ENCODE measurements around the gene ABCA4.
A peak's percentile ranks its signal among the peaks of the same experiment; 100 is the strongest.

ABCA4 gene

DNA sequence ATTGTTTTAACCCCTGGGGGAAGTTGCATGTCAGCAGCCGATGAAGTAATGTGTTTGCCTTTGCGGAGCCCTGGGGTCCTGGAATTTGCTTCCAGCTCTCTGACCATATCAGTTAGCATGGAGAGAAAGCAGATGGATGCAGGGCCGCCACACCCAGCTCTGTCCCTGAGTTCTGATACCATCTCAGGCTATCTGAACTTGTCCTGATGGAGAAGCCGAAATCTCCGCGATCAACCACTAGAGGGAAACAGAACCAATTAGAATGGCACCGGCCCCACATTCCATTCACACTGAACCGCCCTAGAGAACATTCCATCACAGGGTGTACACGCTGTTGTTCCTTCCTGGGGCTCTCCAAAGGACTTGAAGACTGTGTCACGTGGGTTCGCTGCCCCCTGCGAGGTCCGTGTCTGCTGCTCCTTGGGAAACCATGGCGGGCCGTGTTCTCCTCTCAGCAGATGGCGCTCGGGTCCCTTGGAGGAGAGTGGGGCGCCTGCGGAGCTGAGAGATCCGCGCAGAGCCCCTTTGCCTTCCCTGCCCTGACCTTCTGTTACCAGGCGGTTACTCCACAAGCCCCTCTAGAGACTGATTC is 75.4 kb downstream of the ABCA4 start:
- H3K36me3 ChIP-seq (ENCODE audit: control insufficient read depth in 1 of 2, insufficient read depth in 2 of 2, low read length in 2 of 2), result peaks cover 4% of the 10 kb centered on the region in 2 experiments
- peak overlapping the region; percentile 54 for H4K8ac ChIP-seq (ENCODE audit: low read depth, low read length)
- peak; percentile 91 to 97 for DNase-seq
- H3K27ac ChIP-seq (ENCODE audit: low read depth, low read length), result peak overlapping the region; percentile 74
- no peak overlapping the region for H2AFZ ChIP-seq (ENCODE audit: insufficient read depth, low read length, poor library complexity)
- H3K23ac ChIP-seq (ENCODE audit: low read length), result no peak overlapping the region
- no peak overlapping the region for H3K18ac ChIP-seq (ENCODE audit: low read length)
- H3K27me3 ChIP-seq (ENCODE audit: insufficient read depth, low read length), result no peaks in the 10 kb centered on the region
- H3K79me2 ChIP-seq (ENCODE audit: control insufficient read depth, insufficient read depth, low read length, poor library complexity), result peaks cover 6% of the 10 kb centered on the region
- no peak overlapping the region for H3K4me3 ChIP-seq (ENCODE audit: low read depth, low read length)
- H3K4me2 ChIP-seq (ENCODE audit: low read length), result no peak overlapping the region
- H3K14ac ChIP-seq (ENCODE audit: low read length), result no peak overlapping the region
- no CpG with 5 or more reads among the region's 22 CpGs for WGBS (ENCODE audit: extremely low coverage, insufficient coverage, insufficient read length)
- peaks cover 47% of the 10 kb centered on the region for H3K79me1 ChIP-seq (ENCODE audit: low read length)
- peak overlapping the region; percentile 19 for H2BK5ac ChIP-seq (ENCODE audit: low read depth, low read length, poor library complexity)
- no peak overlapping the region for H3K4ac ChIP-seq (ENCODE audit: low read depth, low read length)
- no peak overlapping the region for H2AK5ac ChIP-seq (ENCODE audit: low read length)
- no peaks in the 10 kb centered on the region for H3K9me3 ChIP-seq (ENCODE audit: insufficient read depth, low read depth, low read length)
- no peak overlapping the region for H4K12ac ChIP-seq (ENCODE audit: low read depth, low read length)
- peak overlapping the region; percentile 92 for H2BK120ac ChIP-seq (ENCODE audit: insufficient read depth, low read length, poor library complexity)
- peaks cover 34 to 36% of the 10 kb centered on the region in 2 experiments for H3K4me1 ChIP-seq (ENCODE audit: control insufficient read depth in 1 of 2, insufficient read depth in 2 of 2, low read length in 2 of 2)
- no peak overlapping the region for H2BK12ac ChIP-seq (ENCODE audit: low read length)
- H4K91ac ChIP-seq (ENCODE audit: low read depth, low read length), result peak overlapping the region; percentile 50
- no peak overlapping the region for H3K9ac ChIP-seq (ENCODE audit: low read length)

DNA sequence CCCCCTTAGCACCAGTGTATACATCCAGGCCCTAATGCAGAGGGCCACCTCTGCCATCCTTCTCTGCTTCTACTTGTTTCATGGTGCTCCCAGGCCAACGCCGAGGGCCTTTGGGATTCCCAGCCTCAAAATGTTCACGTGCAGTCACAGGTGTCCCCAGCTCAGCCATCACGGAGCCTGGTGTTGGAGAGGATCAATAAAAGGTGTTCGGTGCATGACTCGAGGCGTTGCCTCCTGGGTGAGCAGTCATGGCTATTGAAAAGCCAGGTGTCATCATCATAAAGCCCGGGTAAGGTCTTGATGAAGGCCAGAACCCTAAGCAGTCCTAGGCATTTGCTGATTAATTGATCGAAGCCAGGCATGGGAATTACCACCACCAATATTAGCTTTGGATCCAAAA is 76.1 kb downstream of the ABCA4 start:
- Histone ChIP-seq H2AK5ac (ENCODE audit: low read length) (peak overlapping the region; percentile 85), H3K27me3 (ENCODE audit: insufficient read depth, low read length) (no peaks in the 10 kb centered on the region), H3K36me3 (ENCODE audit: control insufficient read depth in 1 of 2, insufficient read depth in 2 of 2, low read length in 2 of 2) (peaks cover 4% of the 10 kb centered on the region in 2 experiments), H3K4me3 (ENCODE audit: low read depth, low read length) (no peak overlapping the region), H2BK12ac (ENCODE audit: low read length) (peak overlapping the region; percentile 78), H3K27ac (ENCODE audit: low read depth, low read length) (peak overlapping the region; percentile 74), H4K91ac (ENCODE audit: low read depth, low read length) (peak overlapping the region; percentile 92), H3K4me1 (ENCODE audit: control insufficient read depth in 1 of 2, insufficient read depth in 2 of 2, low read length in 2 of 2) (peaks cover 35 to 38% of the 10 kb centered on the region in 2 experiments), H4K8ac (ENCODE audit: low read depth, low read length) (peak overlapping the region; percentile 86), H3K23ac (ENCODE audit: low read length) (no peak overlapping the region), H3K79me1 (ENCODE audit: low read length) (peaks cover 49% of the 10 kb centered on the region), H3K9me3 (ENCODE audit: insufficient read depth, low read depth, low read length) (no peaks in the 10 kb centered on the region), H3K9ac (ENCODE audit: low read length) (no peak overlapping the region), H3K4ac (ENCODE audit: low read depth, low read length) (peak overlapping the region; percentile 13), H2BK5ac (ENCODE audit: low read depth, low read length, poor library complexity) (peak overlapping the region; percentile 59), H4K12ac (ENCODE audit: low read depth, low read length) (no peak overlapping the region), H3K18ac (ENCODE audit: low read length) (peak overlapping the region; percentile 13), H2BK120ac (ENCODE audit: insufficient read depth, low read length, poor library complexity) (peak overlapping the region; percentile 94), H3K14ac (ENCODE audit: low read length) (peak overlapping the region; percentile 58), H3K79me2 (ENCODE audit: control insufficient read depth, insufficient read depth, low read length, poor library complexity) (peaks cover 6% of the 10 kb centered on the region), H2AFZ (ENCODE audit: insufficient read depth, low read length, poor library complexity) (peak overlapping the region; percentile 26), H3K4me2 (ENCODE audit: low read length) (no peak overlapping the region)
- no CpG with 5 or more reads among the region's 9 CpGs for WGBS (ENCODE audit: extremely low coverage, insufficient coverage, insufficient read length)
- DNase-seq, result no peak

DNA sequence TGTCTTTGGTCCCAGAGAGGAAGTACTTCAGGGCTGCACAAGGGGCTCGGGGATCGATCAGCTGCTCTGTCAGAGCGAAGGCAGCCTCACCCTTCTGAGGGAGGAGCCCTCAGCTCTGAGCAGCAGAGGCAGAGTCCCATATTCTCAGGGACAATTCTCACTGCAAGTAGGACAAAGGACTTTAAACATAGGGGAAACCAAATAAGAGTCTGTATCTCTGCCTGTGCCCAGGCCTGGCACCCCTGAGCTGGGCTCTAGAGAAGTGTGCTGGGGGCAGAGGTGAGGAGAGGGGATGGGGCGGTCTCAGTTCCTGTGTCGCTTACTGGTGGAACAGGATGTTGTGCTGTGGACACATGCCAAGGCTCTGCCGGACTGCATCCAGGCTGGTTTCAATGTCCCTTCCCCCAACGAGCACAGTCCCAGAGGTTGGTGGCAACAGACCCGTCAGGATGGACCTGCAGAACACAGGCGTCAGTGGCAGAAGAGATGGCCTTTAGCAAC is 76.6 kb downstream of the ABCA4 start:
- no CpG with 5 or more reads among the region's 9 CpGs for WGBS (ENCODE audit: extremely low coverage, insufficient coverage, insufficient read length)
- H2BK120ac ChIP-seq (ENCODE audit: insufficient read depth, low read length, poor library complexity), result peak overlapping the region; percentile 94
- no peak overlapping the region for H3K4me3 ChIP-seq (ENCODE audit: low read depth, low read length)

DNA sequence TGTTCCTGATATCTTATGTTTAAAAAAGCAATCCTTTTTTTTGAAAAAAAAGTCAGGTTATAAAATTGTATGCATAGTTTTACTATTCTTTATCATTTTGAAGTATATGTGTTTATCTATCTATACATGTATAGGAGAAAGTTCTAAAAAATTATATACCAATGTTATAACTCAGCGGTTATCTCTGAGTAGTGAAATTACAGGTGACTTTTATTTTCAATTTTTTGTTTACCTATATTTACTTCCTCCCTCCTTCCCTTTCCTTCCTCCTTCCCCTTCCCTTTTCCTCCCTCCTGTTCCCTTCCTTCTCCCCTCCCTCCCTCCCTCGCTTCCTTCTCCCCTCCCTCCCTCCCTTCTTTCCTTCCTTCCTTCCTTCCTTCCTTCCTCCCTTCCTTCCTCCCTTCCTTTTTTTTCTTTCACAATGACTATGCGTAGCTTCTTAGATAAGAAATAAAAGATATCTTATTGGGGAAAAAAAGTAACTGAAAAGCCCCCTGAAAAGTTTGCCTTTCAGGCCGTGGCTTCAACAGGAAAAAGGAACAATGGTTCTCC is 77.1 kb downstream of the ABCA4 start:
- H4K91ac ChIP-seq (ENCODE audit: low read depth, low read length), result peak overlapping the region; percentile 92
- no CpG with 5 or more reads among the region's 4 CpGs for WGBS (ENCODE audit: extremely low coverage, insufficient coverage, insufficient read length)
- H2BK12ac ChIP-seq (ENCODE audit: low read length), result peak overlapping the region; percentile 78
- H4K8ac ChIP-seq (ENCODE audit: low read depth, low read length), result peak overlapping the region; percentile 86
- peak overlapping the region; percentile 13 for H3K18ac ChIP-seq (ENCODE audit: low read length)
- no peak overlapping the region for H3K23ac ChIP-seq (ENCODE audit: low read length)
- no peak overlapping the region for H2AFZ ChIP-seq (ENCODE audit: insufficient read depth, low read length, poor library complexity)
- H3K4ac ChIP-seq (ENCODE audit: low read depth, low read length), result no peak overlapping the region
- peaks cover 47% of the 10 kb centered on the region for H3K79me1 ChIP-seq (ENCODE audit: low read length)
- H2BK5ac ChIP-seq (ENCODE audit: low read depth, low read length, poor library complexity), result peak overlapping the region; percentile 59
- peak overlapping the region; percentile 94 for H2BK120ac ChIP-seq (ENCODE audit: insufficient read depth, low read length, poor library complexity)
- no peaks in the 10 kb centered on the region for H3K9me3 ChIP-seq (ENCODE audit: insufficient read depth, low read depth, low read length)
- H3K4me1 ChIP-seq (ENCODE audit: control insufficient read depth in 1 of 2, insufficient read depth in 2 of 2, low read length in 2 of 2), result peaks cover 36 to 39% of the 10 kb centered on the region in 2 experiments
- peaks cover 6% of the 10 kb centered on the region for H3K79me2 ChIP-seq (ENCODE audit: control insufficient read depth, insufficient read depth, low read length, poor library complexity)
- H2AK5ac ChIP-seq (ENCODE audit: low read length), result no peak overlapping the region
- no peaks in the 10 kb centered on the region for H3K27me3 ChIP-seq (ENCODE audit: insufficient read depth, low read length)
- peak overlapping the region; percentile 58 for H3K14ac ChIP-seq (ENCODE audit: low read length)
- peaks cover 4% of the 10 kb centered on the region in 2 experiments for H3K36me3 ChIP-seq (ENCODE audit: control insufficient read depth in 1 of 2, insufficient read depth in 2 of 2, low read length in 2 of 2)
- H3K4me3 ChIP-seq (ENCODE audit: low read depth, low read length), result no peak overlapping the region
- H3K27ac ChIP-seq (ENCODE audit: low read depth, low read length), result peak overlapping the region; percentile 74
- H3K4me2 ChIP-seq (ENCODE audit: low read length), result no peak overlapping the region
- no peak overlapping the region for H3K9ac ChIP-seq (ENCODE audit: low read length)
- no peak for DNase-seq
- H4K12ac ChIP-seq (ENCODE audit: low read depth, low read length), result no peak overlapping the region

More for the DNA sequence above, 76.6 kb downstream of the ABCA4 start:
- Histone ChIP-seq H3K27ac (ENCODE audit: low read depth, low read length) (peak overlapping the region; percentile 74), H3K9ac (ENCODE audit: low read length) (no peak overlapping the region), H2BK5ac (ENCODE audit: low read depth, low read length, poor library complexity) (peak overlapping the region; percentile 59), H3K14ac (ENCODE audit: low read length) (peak overlapping the region; percentile 58), H4K91ac (ENCODE audit: low read depth, low read length) (peak overlapping the region; percentile 92), H3K23ac (ENCODE audit: low read length) (no peak overlapping the region), H3K4me2 (ENCODE audit: low read length) (no peak overlapping the region), H4K12ac (ENCODE audit: low read depth, low read length) (no peak overlapping the region), H3K79me2 (ENCODE audit: control insufficient read depth, insufficient read depth, low read length, poor library complexity) (peaks cover 6% of the 10 kb centered on the region), H3K18ac (ENCODE audit: low read length) (peak overlapping the region; percentile 13), H2AFZ (ENCODE audit: insufficient read depth, low read length, poor library complexity) (peak overlapping the region; percentile 26), H4K8ac (ENCODE audit: low read depth, low read length) (peak overlapping the region; percentile 86), H3K36me3 (ENCODE audit: control insufficient read depth in 1 of 2, insufficient read depth in 2 of 2, low read length in 2 of 2) (peaks cover 4% of the 10 kb centered on the region in 2 experiments), H2BK12ac (ENCODE audit: low read length) (peak overlapping the region; percentile 78), H3K79me1 (ENCODE audit: low read length) (peaks cover 49% of the 10 kb centered on the region), H3K4ac (ENCODE audit: low read depth, low read length) (peak overlapping the region; percentile 77), H3K27me3 (ENCODE audit: insufficient read depth, low read length) (no peaks in the 10 kb centered on the region), H3K4me1 (ENCODE audit: control insufficient read depth in 1 of 2, insufficient read depth in 2 of 2, low read length in 2 of 2) (peaks cover 35 to 39% of the 10 kb centered on the region in 2 experiments), H2AK5ac (ENCODE audit: low read length) (peak overlapping the region; percentile 85), H3K9me3 (ENCODE audit: insufficient read depth, low read depth, low read length) (no peaks in the 10 kb centered on the region)
- DNase-seq, result no peak
